Ishikawa (cell line): ENCODE data around the gene ZNF138.

Source experiments
- CEBPB ChIP-seq: IDR thresholded peaks from 2 replicates; pipeline ENCODE4 v1.6.1; 2012
- EP300 ChIP-seq: IDR thresholded peaks from 2 replicates; pipeline ENCODE4 v1.6.1; 2012; ENCODE audit warnings: borderline replicate concordance
- FOXM1 ChIP-seq: IDR thresholded peaks from 2 replicates; pipeline ENCODE4 v1.6.1; 2012; ENCODE audit warnings: low read depth, borderline replicate concordance
- MAX ChIP-seq: IDR thresholded peaks from 2 replicates; pipeline ENCODE4 v1.6.1; 2012
- RAD21 ChIP-seq: IDR thresholded peaks from 2 replicates; pipeline ENCODE4 v1.6.1; 2012; ENCODE audit warnings: low read depth
- REST ChIP-seq: IDR thresholded peaks from 2 replicates; pipeline ENCODE4 v1.6.1; 2012; ENCODE audit warnings: low read depth, mild to moderate bottlenecking
- TAF1 ChIP-seq: IDR thresholded peaks from 2 replicates; pipeline ENCODE4 v1.6.1; 2012; ENCODE audit warnings: low read depth, mild to moderate bottlenecking
- USF1 ChIP-seq: IDR thresholded peaks from 2 replicates; pipeline ENCODE4 v1.6.1; 2012
- YY1 ChIP-seq: IDR thresholded peaks from 2 replicates; pipeline ENCODE4 v1.6.1; 2012; ENCODE audit warnings: low read depth

- TF ChIP-seq EP300 (no peak), TAF1 (no peak), USF1 (no peak), FOXM1 (no peak), MAX (no peak), RAD21 (no peak), YY1 (no peak), CEBPB (no peak), REST (no peak)
These were observed 79.3 kb downstream of the ZNF138 start for GRCh38 chr7:64873517-64873916.
